Mucosa of descending colon (tissue), 3 donors: ENCODE data around the gene MYLIP. TPM values are rescaled to one million over a fixed set of nuclear protein-coding genes. Genes with fewer than 3 reads are reported as not detected.
"Not testable (repeated sequence)": the region's sequence is repeated elsewhere in the genome, so short reads cannot be mapped to it uniquely, and the experiment has no call there.

Source experiments
- ATAC-seq: fragments of 200-7000 bp; cut with Tn5 transposase; one replicate; pipeline ENCODE4 v1.9.1; 2020; ENCODE audit warnings: mild to moderate bottlenecking, moderate library complexity
- DNase-seq, 3 donors: peaks; one replicate each; pipeline ENCODE4 v3.0.0-alpha.2; 2020
- H3K36me3 ChIP-seq: fragments of 200-600 bp; one replicate; pipeline ENCODE4 v1.8.0; 2021; ENCODE audit warnings: low read depth, mild to moderate bottlenecking
- H3K4me1 ChIP-seq: fragments of 200-600 bp; one replicate; pipeline ENCODE4 v1.8.0; 2021; ENCODE audit warnings: low read depth, mild to moderate bottlenecking
- H3K4me3 ChIP-seq: fragments of 200-600 bp; one replicate; pipeline ENCODE4 v1.8.0; 2021; ENCODE audit warnings: mild to moderate bottlenecking
- H3K9me3 ChIP-seq: fragments of 200-600 bp; one replicate; pipeline ENCODE4 v1.8.0; 2021; ENCODE audit warnings: mild to moderate bottlenecking
- CTCF ChIP-seq: fragments of 200-600 bp; IDR thresholded peaks from one replicate; pipeline ENCODE4 v1.8.0; 2022; ENCODE audit warnings: antibody characterized with exemption, mild to moderate bottlenecking
- intact Hi-C, 2 donors: fragments of 100-400 bp; cut with DNase I in 1 of 2; cut with micrococcal nuclease in 1 of 2; formaldehyde crosslinking; loops; one replicate each; pipeline versions ENCODE4 v1.11.0 to v1.11.1; 2022; cut with DNase I, micrococcal nuclease
- total RNA-seq, 3 donors: library from RNA; stranded (reverse); fragmentation: NEBNext Ultra II Directional in 2 of 3; extraction: Animal tissue kit (Norgen Biotek cat#: 25700) in 2 of 3; gene quantifications; one replicate each; pipeline versions ENCODE4 v1.2.1 to v1.2.4, GENCODE V29; 2021 to 2023
- donor health status: DM: no; HTN: no; CAD: no; lungs with moderate emphysema.
- donor health status: DM: no; HTN: no; CAD: no.
- donor health status: DM: no; HTN: yes; CAD: no.

The MYLIP gene
- total RNA-seq, 3 donors from 2014 or later: 22.7 to 64.4 (median 40.3) TPM

GRCh38 chr6:16171400-16171799 lies 42.5 kb downstream of the MYLIP start:
- Histone ChIP-seq H3K4me3 (no peak overlapping the region), H3K9me3 (no peaks in the 10 kb centered on the region), H3K4me1 (peaks cover 10% of the 10 kb centered on the region), H3K36me3 (no peaks in the 10 kb centered on the region)
- DNase-seq (no peak), ATAC-seq (no peak)
- TF ChIP-seq CTCF: no peak
- intact Hi-C loops: no loop called here

- no peaks in the 10 kb centered on the region for H3K36me3 ChIP-seq
- ATAC-seq: no peak
- no peak for DNase-seq
- intact Hi-C loops: no loop called here
- no peak overlapping the region for H3K4me3 ChIP-seq
- no peaks in the 10 kb centered on the region for H3K9me3 ChIP-seq
- no peak for TF ChIP-seq CTCF
- peaks cover 10% of the 10 kb centered on the region for H3K4me1 ChIP-seq
These were observed 44.5 kb downstream of the MYLIP start for GRCh38 chr6:16173167-16173940.

GRCh38 chr6:16174416-16175078 lies 45.7 kb downstream of the MYLIP start:
- ATAC-seq: peak; percentile 93
- peak in 1 of 3 donors; percentile 44 for DNase-seq
- H3K9me3 ChIP-seq: no peaks in the 10 kb centered on the region

GRCh38 chr6:16176600-16176999 lies 47.7 kb downstream of the MYLIP start:
- H3K36me3 ChIP-seq, ATAC-seq: not testable (repeated sequence)

More at GRCh38 chr6:16174416-16175078, 45.7 kb downstream of the MYLIP start:
- no peaks in the 10 kb centered on the region for H3K36me3 ChIP-seq
- intact Hi-C loops: no loop called here
- H3K4me3 ChIP-seq: no peak overlapping the region
- TF ChIP-seq CTCF: no peak
- H3K4me1 ChIP-seq: peaks cover 10% of the 10 kb centered on the region

GRCh38 chr6:16177881-16178280 lies 49.0 kb downstream of the MYLIP start:
- ATAC-seq (no peak), DNase-seq (no peak)
- no peaks in the 10 kb centered on the region for H3K9me3 ChIP-seq
- no peak overlapping the region for H3K4me3 ChIP-seq
- no peak for TF ChIP-seq CTCF
- H3K36me3 ChIP-seq: no peaks in the 10 kb centered on the region
- peaks cover 10% of the 10 kb centered on the region for H3K4me1 ChIP-seq
- intact Hi-C loops: no loop called here

More at GRCh38 chr6:16176600-16176999, 47.7 kb downstream of the MYLIP start:
- H3K4me3 ChIP-seq, intact Hi-C loops, H3K9me3 ChIP-seq, H3K4me1 ChIP-seq, DNase-seq: not testable (repeated sequence)

- Histone ChIP-seq H3K36me3 (no peaks in the 10 kb centered on the region), H3K4me3 (no peak overlapping the region), H3K4me1 (peaks cover 12% of the 10 kb centered on the region), H3K9me3 (no peaks in the 10 kb centered on the region)
- DNase-seq: no peak
- intact Hi-C loops: no loop called here
- no peak for TF ChIP-seq CTCF
- no peak for ATAC-seq
These were observed 49.5 kb downstream of the MYLIP start for GRCh38 chr6:16178351-16178750.
